Right lobe of liver (tissue), 4 donors: ENCODE results near the gene MBD3L5.

Source experiments
- CTCF ChIP-seq, 4 donors: fragments of 200-600 bp in 3 of 4; fragments of 450-650 bp in 1 of 4; IDR thresholded peaks; one replicate each; pipeline versions ENCODE4 v1.5.1 to v1.8.0; 2016 to 2022; ENCODE audit warnings: antibody characterized with exemption in 4 of 4, mild to moderate bottlenecking in 2 of 4
- POLR2A ChIP-seq: fragments of 450-650 bp; IDR thresholded peaks from one replicate; pipeline ENCODE4 v1.6.1; 2017; ENCODE audit warnings: antibody characterized with exemption, mild to moderate bottlenecking
- donor health status: DM: no; HTN: no; CAD: no.
- donor health status: DM: no; HTN: no; CAD: no.
- donor health status: DM: no; HTN: yes; CAD: no.

- TF ChIP-seq CTCF (IDR thresholded peaks at IDR 0.05) (no peak), POLR2A (peak; percentile 61)
Observed at GRCh38 chr19:7069042-7069903, 38.9 kb downstream of the MBD3L5 start, which contains the start of gene ZNF557.
